IMR-90 (cell line): ENCODE data around the gene GRAMD2A. TPM values are rescaled to one million over a fixed set of nuclear protein-coding genes. Genes with fewer than 3 reads are reported as not detected.
A peak's percentile ranks its signal among the peaks of the same experiment; 100 is the strongest.

ENCODE experiments used
- ATAC-seq: fragments of 200-7000 bp; cut with Tn5 transposase; 2 replicates; pipeline ENCODE4 v1.9.1; 2020; ENCODE audit warnings: low read depth, mild to moderate bottlenecking, moderate library complexity
- BruUV-seq: library from RNA; stranded (reverse); fragments of 400-500 nt; replicated peaks from 2 replicates; lab custom pipeline; 2021; lab: Mats Ljungman, UMichigan
- CTCF ChIA-PET: fragments of 300-600 bp; formaldehyde crosslinking; extraction: SDS; loops from one replicate; lab custom pipeline; 2021; ENCODE audit warnings: antibody characterized with exemption; lab: Yijun Ruan, JAX
- POLR2A ChIA-PET: fragments of 300-600 bp; sonication (Branson Sonifier 250); formaldehyde crosslinking; loops from one replicate; lab custom pipeline; 2022; ENCODE audit warnings: antibody characterized with exemption; ENCODE audit not compliant: unreplicated experiment; lab: Charles Lee
- DNase-seq: peaks from one replicate; pipeline ENCODE4 v3.0.0; 2013
- H2AFZ ChIP-seq: replicated peaks from 2 replicates; pipeline ENCODE3; 2013; ENCODE audit warnings: low read length, mild to moderate bottlenecking; ENCODE audit not compliant: poor library complexity
- H2AK5ac ChIP-seq: 2 replicates; pipeline ENCODE4 v1.6.1; 2013; ENCODE audit warnings: low read depth, low read length, inconsistent platforms
- H2AK9ac ChIP-seq: replicated peaks from 2 replicates; pipeline ENCODE3; 2013; ENCODE audit warnings: mild to moderate bottlenecking, low read depth, low read length, moderate library complexity; ENCODE audit not compliant: poor library complexity
- H2BK120ac ChIP-seq: 2 replicates; pipeline ENCODE4 v1.6.1; 2013; ENCODE audit warnings: low read depth, low read length, inconsistent platforms
- H2BK15ac ChIP-seq: 3 replicates; pipeline ENCODE4 v1.6.1; 2013; ENCODE audit warnings: low read depth, low read length, inconsistent platforms
- H2BK20ac ChIP-seq: 2 replicates; pipeline ENCODE4 v1.6.1; 2013; ENCODE audit warnings: low read depth, mild to moderate bottlenecking, inconsistent platforms, low read length, moderate library complexity
- H2BK5ac ChIP-seq: 2 replicates; pipeline ENCODE4 v1.6.1; 2013; ENCODE audit warnings: mild to moderate bottlenecking, low read depth, low read length, inconsistent platforms; ENCODE audit not compliant: poor library complexity, severe bottlenecking
- H3K14ac ChIP-seq: replicated peaks from 2 replicates; pipeline ENCODE4 v1.6.1; 2013; ENCODE audit warnings: low read depth, low read length, inconsistent platforms
- H3K18ac ChIP-seq: 2 replicates; pipeline ENCODE4 v1.6.1; 2013; ENCODE audit warnings: low read depth, low read length, control low read depth
- H3K23ac ChIP-seq: 2 replicates; pipeline ENCODE4 v1.6.1; 2013; ENCODE audit warnings: low read depth, low read length, inconsistent platforms
- H3K27ac ChIP-seq: 2 replicates; pipeline ENCODE4 v1.5.1; 2013; ENCODE audit warnings: mild to moderate bottlenecking, control low read depth, low read length; ENCODE audit not compliant: insufficient read depth
- H3K27me3 ChIP-seq: 2 replicates; pipeline ENCODE4 v1.6.1; 2013; ENCODE audit warnings: low read length; ENCODE audit not compliant: control insufficient read depth, insufficient read depth
- H3K36me3 ChIP-seq: 2 replicates; pipeline ENCODE4 v1.6.1; 2013; ENCODE audit warnings: low read length, mixed read lengths; ENCODE audit not compliant: control insufficient read depth, insufficient read depth
- H3K4ac ChIP-seq: 2 replicates; pipeline ENCODE4 v1.6.1; 2013; ENCODE audit warnings: low read depth, low read length, inconsistent platforms
- H3K4me1 ChIP-seq: 2 replicates; pipeline ENCODE4 v1.6.1; 2013; ENCODE audit warnings: low read length, mixed read lengths; ENCODE audit not compliant: control insufficient read depth, insufficient read depth
- H3K4me2 ChIP-seq: 2 replicates; pipeline ENCODE4 v1.6.1; 2013; ENCODE audit warnings: low read depth, mild to moderate bottlenecking, control low read depth, low read length, moderate library complexity
- H3K4me3 ChIP-seq: 2 replicates; pipeline ENCODE4 v1.5.1; 2013; ENCODE audit warnings: low read depth, mild to moderate bottlenecking, control low read depth, low read length, moderate library complexity; ENCODE audit not compliant: insufficient read depth
- H3K56ac ChIP-seq: 2 replicates; pipeline ENCODE4 v1.6.1; 2013; ENCODE audit warnings: low read length, inconsistent platforms; ENCODE audit not compliant: insufficient read depth; ENCODE audit errors: extremely low read depth
- H3K79me1 ChIP-seq, 2 experiments: 2 replicates each; pipeline ENCODE4 v1.6.1; 2013; ENCODE audit warnings: low read length in 2 of 2, inconsistent platforms in 1 of 2, low read depth in 1 of 2
- H3K9ac ChIP-seq: 2 replicates; pipeline ENCODE4 v1.6.1; 2013; ENCODE audit warnings: low read depth, low read length, control low read depth
- H3K9me1 ChIP-seq: 2 replicates; pipeline ENCODE4 v1.6.1; 2013; ENCODE audit warnings: low read length, inconsistent platforms; ENCODE audit not compliant: insufficient read depth
- H3K9me3 ChIP-seq: 2 replicates; pipeline ENCODE4 v1.6.1; 2013; ENCODE audit warnings: low read length; ENCODE audit not compliant: control insufficient read depth, insufficient read depth
- H4K20me1 ChIP-seq: 2 replicates; pipeline ENCODE4 v1.6.1; 2013; ENCODE audit warnings: low read length, inconsistent platforms; ENCODE audit not compliant: insufficient read depth
- H4K5ac ChIP-seq: 2 replicates; pipeline ENCODE4 v1.6.1; 2013; ENCODE audit warnings: mild to moderate bottlenecking, low read depth, low read length, control low read depth
- H4K8ac ChIP-seq, 2 experiments: 2 replicates each; pipeline ENCODE4 v1.6.1; 2013; ENCODE audit warnings: low read depth in 2 of 2, low read length in 2 of 2, control low read depth in 1 of 2, inconsistent platforms in 1 of 2
- H4K91ac ChIP-seq: 2 replicates; pipeline ENCODE4 v1.6.1; 2013; ENCODE audit warnings: low read depth, low read length, inconsistent platforms; ENCODE audit not compliant: insufficient read depth
- CEBPB ChIP-seq: IDR thresholded peaks from 2 replicates; pipeline ENCODE4 v1.6.1; 2012; ENCODE audit warnings: low read depth, low read length, improper control_type of control experiment
- CHD1 ChIP-seq: IDR thresholded peaks from 2 replicates; pipeline ENCODE4 v1.6.1; 2012; ENCODE audit warnings: low read depth, low read length, improper control_type of control experiment
- MXI1 ChIP-seq: IDR thresholded peaks from 2 replicates; pipeline ENCODE4 v1.6.1; 2012; ENCODE audit warnings: low read depth, mild to moderate bottlenecking, low read length, moderate library complexity, borderline replicate concordance
- SMC3 ChIP-seq: fragments of 150-350 bp; IDR thresholded peaks from 2 replicates; pipeline ENCODE4 v1.6.1; 2016; ENCODE audit warnings: low read depth, mild to moderate bottlenecking, antibody characterized with exemption, low read length, moderate library complexity
- WGBS, 2 experiments: methylation state at CpG; one replicate each; pipeline versions ENCODE4 v1.1.5 to v1.1.7; 2013; ENCODE audit warnings: missing lambda C conversion rate in 2 of 2; ENCODE audit not compliant: insufficient read length in 1 of 2; ENCODE audit errors: extremely low coverage in 2 of 2; 5-methylcytosine and 5-hydroxymethylcytosine counted together
- dilution Hi-C: fragments of 300-500 bp; cut with HindIII; formaldehyde crosslinking; loops from one replicate; pipeline ENCODE4 v1.14.3; 2018; ENCODE audit warnings: low sequenced_read_pairs; ENCODE audit not compliant: unreplicated experiment
- in situ Hi-C: fragments of 300-500 bp; cut with MboI; formaldehyde crosslinking; loops from 3 replicates; pipeline ENCODE4 v1.14.3; 2019; ENCODE audit warnings: low sequenced_read_pairs, inconsistent platforms, mixed read lengths
- intact Hi-C: fragments of 100-400 bp; cut with micrococcal nuclease; formaldehyde crosslinking; loops from 2 replicates; pipeline ENCODE4 v1.10.0; 2022
- polyA plus RNA-seq, 3 experiments: library from polyadenylated mRNA; depleted of rRNA; stranded (reverse); fragments of >200 nt; gene quantifications; 2 replicates each; pipeline ENCODE4 v1.2.3, GENCODE V29; 2012; ENCODE audit warnings: low replicate concordance in 1 of 3
- total RNA-seq: library from RNA; depleted of rRNA; stranded (reverse); fragments of >200 nt; gene quantifications from 2 replicates; pipeline ENCODE4 v1.2.3, GENCODE V29; 2012

The GRAMD2A gene
- total and polyA plus RNA-seq, 2 of the 4 experiments (the other 2 are of a cell fraction): 0.14 to 0.18 TPM

- no peak overlapping the region for H2BK20ac ChIP-seq
- ATAC-seq (0 out of 2 replicates have a peak, but pooled peaks have one; percentile 7), DNase-seq (no peak)
- H3K36me3 ChIP-seq: peaks cover 47% of the 10 kb centered on the region
- in situ Hi-C loops (no loop called here), intact Hi-C loops (no loop called here), dilution Hi-C loops (no loop called here)
- H2AK5ac ChIP-seq: no peak overlapping the region
- H2AK9ac ChIP-seq: peak overlapping the region; percentile 50
- POLR2A ChIA-PET: no interaction called here
- no peak overlapping the region for H2BK120ac ChIP-seq
- peak overlapping the region; percentile 31 for H2BK5ac ChIP-seq
- peak overlapping the region; percentile 37; the same call in 1 of the 2 replicates for H3K14ac ChIP-seq
- H3K23ac ChIP-seq: peak overlapping the region; percentile 48
- no peak overlapping the region for H4K5ac ChIP-seq
- no peak overlapping the region for H3K4me2 ChIP-seq
- CTCF ChIA-PET: interaction anchor here (1.5 kb wide), 1 partner anchor 10 kb away, joined by 3 read pairs; no protein-coding TSS in a partner anchor
- 0 out of 2 replicates have a peak overlapping the region, but pooled peaks have one; percentile 1 for H3K4ac ChIP-seq
- H3K4me1 ChIP-seq: peaks cover 33% of the 10 kb centered on the region
- WGBS, 2 experiments: 100% methylated on average over 1 of the region's 4 CpGs; no CpG with 5 or more reads in 1 of the 2 experiments
- no peak overlapping the region for H2BK15ac ChIP-seq
- H3K27ac ChIP-seq: peak overlapping the region; percentile 26; the same call in 1 of the 2 replicates
- no peaks in the 10 kb centered on the region for H3K27me3 ChIP-seq
- no peak overlapping the region for H3K56ac ChIP-seq
- peaks cover 35% of the 10 kb centered on the region for H3K9me1 ChIP-seq
- no peak overlapping the region for H3K18ac ChIP-seq
- no peak overlapping the region for H2AFZ ChIP-seq
- no peak overlapping the region for H4K91ac ChIP-seq
- H3K9ac ChIP-seq: no peak overlapping the region
- H4K20me1 ChIP-seq: peaks cover 92% of the 10 kb centered on the region
- TF ChIP-seq CEBPB: peak; percentile 35; the same call in 1 of the 2 replicates
- no peak for TF ChIP-seq SMC3
- TF ChIP-seq CHD1: no peak
- TF ChIP-seq MXI1: peak; percentile 48; the same call in 1 of the 2 replicates
- H3K9me3 ChIP-seq: no peaks in the 10 kb centered on the region
- H3K79me1 ChIP-seq: peaks cover 13 to 70% of the 10 kb centered on the region in 2 experiments
- H4K8ac ChIP-seq: no peak overlapping the region
- no TSS peak for BruUV-seq
- H3K4me3 ChIP-seq: no peak overlapping the region
Measured at GRCh38 chr15:72222393-72222792, 24.8 kb upstream of the GRAMD2A start.
